Testis (tissue), 3 donors: ENCODE data around the gene RNF40. TPM values are rescaled to one million over a fixed set of nuclear protein-coding genes. Genes with fewer than 3 reads are reported as not detected.

Experiments used
- DNase-seq: peaks from one replicate; pipeline ENCODE4 v3.0.0-alpha.2; 2019
- H3K27ac ChIP-seq, 2 donors: fragments of 200-600 bp; sonication (generic); one replicate each; pipeline ENCODE4 v1.5.1; 2019
- H3K27me3 ChIP-seq: fragments of 200-600 bp; sonication (generic); one replicate; pipeline ENCODE4 v1.5.1; 2019
- H3K36me3 ChIP-seq: fragments of 200-600 bp; sonication (generic); one replicate; pipeline ENCODE4 v1.5.1; 2017; ENCODE audit warnings: low read depth; ENCODE audit errors: missing control alignments
- H3K4me1 ChIP-seq: fragments of 200-600 bp; sonication (generic); one replicate; pipeline ENCODE4 v1.5.1; 2019
- H3K4me3 ChIP-seq, 2 donors: fragments of 200-600 bp; sonication (generic); one replicate each; pipeline ENCODE4 v1.5.1; 2017 to 2019
- H3K9me3 ChIP-seq: fragments of 200-600 bp; sonication (generic); one replicate; pipeline ENCODE4 v1.5.1; 2017
- CTCF ChIP-seq, 3 experiments: fragments of 450-650 bp in 2 of 3; fragments of 200-600 bp in 1 of 3; sonication (generic) in 1 of 3; IDR thresholded peaks; one replicate each; pipeline ENCODE4 v1.5.1; 2016 to 2019; ENCODE audit warnings: antibody characterized with exemption in 3 of 3, mild to moderate bottlenecking in 2 of 3, moderate library complexity in 1 of 3
- POLR2A ChIP-seq: fragments of 450-650 bp; IDR thresholded peaks from one replicate; pipeline ENCODE4 v1.6.1; 2017; ENCODE audit warnings: antibody characterized with exemption, mild to moderate bottlenecking, moderate library complexity
- WGBS, 2 donors: methylation state at CpG; one replicate each; pipeline ENCODE4 v1.1.5; 2018; 5-methylcytosine and 5-hydroxymethylcytosine counted together
- intact Hi-C: fragments of 100-400 bp; cut with DNase I; formaldehyde crosslinking; loops from one replicate; pipeline ENCODE4 v1.15.1; 2023; ENCODE audit warnings: low total_unique reads
- polyA plus RNA-seq: library from polyadenylated mRNA; stranded (reverse); fragments of 350-450 nt; fragmentation: Illumina TruSeq; extraction: RNeasy Lipid Tissue Mini Kit (QIAGEN cat#74804); gene quantifications from one replicate; pipeline ENCODE4 v1.2.3, GENCODE V29; 2014; ENCODE audit warnings: low read depth, low replicate concordance; ENCODE audit not compliant: insufficient read depth
- total RNA-seq, 2 donors: library from RNA; depleted of rRNA; stranded (reverse); fragments of >200 nt; gene quantifications; one replicate each; pipeline ENCODE4 v1.2.3, GENCODE V29; 2016

Gene RNF40
- total and polyA plus RNA-seq, 3 donors from 2014 or later, result 143 to 219 (median 162) TPM

GRCh38 chr16:30787613-30788378 is 25.7 kb downstream of the RNF40 start:
- Histone ChIP-seq H3K36me3 (no peaks in the 10 kb centered on the region), H3K27ac (peak overlapping the region; percentile 77 to 80), H3K4me1 (peaks cover 17% of the 10 kb centered on the region), H3K9me3 (no peaks in the 10 kb centered on the region), H3K4me3 (peak overlapping the region; percentile 93 to 96), H3K27me3 (no peaks in the 10 kb centered on the region)
- 28 to 35% methylated on average over 11 of the region's 11 CpGs for WGBS, 2 donors
- DNase-seq, result no peak
- intact Hi-C loops, result no loop called here
- TF ChIP-seq CTCF (IDR thresholded peaks at IDR 0.05) (no peak), POLR2A (no peak)

DNA sequence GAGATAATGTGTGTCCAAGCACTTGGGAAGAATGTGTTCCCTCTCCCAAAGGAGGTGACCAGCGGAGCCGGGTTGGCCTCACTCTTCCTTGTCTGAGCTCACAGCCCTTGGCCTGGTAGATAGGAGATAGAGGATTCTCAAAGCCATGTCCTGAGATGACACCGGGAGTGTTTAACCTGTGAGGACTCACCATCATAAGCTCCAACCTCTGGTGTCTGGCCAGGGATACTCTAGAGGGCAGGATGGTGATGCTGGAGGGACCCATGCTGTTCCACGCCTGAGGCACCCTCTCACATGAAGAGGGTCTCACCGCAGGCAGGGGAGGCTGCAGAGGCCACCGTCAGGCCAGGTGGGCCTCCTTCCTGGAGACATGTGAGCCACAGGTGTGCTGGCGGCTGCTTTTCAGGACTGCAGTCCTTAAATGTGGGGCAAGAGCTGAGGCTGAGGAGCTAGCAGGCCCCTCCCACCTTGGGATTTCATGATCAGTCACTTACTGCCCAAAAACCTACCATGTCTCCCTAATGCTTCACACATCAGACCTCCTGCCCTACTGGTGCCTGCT is 31.5 kb downstream of the RNF40 start:
- Histone ChIP-seq H3K27me3 (no peaks in the 10 kb centered on the region), H3K27ac (no peak overlapping the region), H3K4me1 (no peaks in the 10 kb centered on the region), H3K9me3 (no peaks in the 10 kb centered on the region), H3K36me3 (no peaks in the 10 kb centered on the region), H3K4me3 (no peak overlapping the region)
- no peak for DNase-seq
- 76 to 83% methylated on average over 6 to 7 of the region's 7 CpGs for WGBS, 2 donors
- intact Hi-C loops, result no loop called here
- TF ChIP-seq POLR2A (no peak), CTCF (IDR thresholded peaks at IDR 0.05) (no peak)

DNA sequence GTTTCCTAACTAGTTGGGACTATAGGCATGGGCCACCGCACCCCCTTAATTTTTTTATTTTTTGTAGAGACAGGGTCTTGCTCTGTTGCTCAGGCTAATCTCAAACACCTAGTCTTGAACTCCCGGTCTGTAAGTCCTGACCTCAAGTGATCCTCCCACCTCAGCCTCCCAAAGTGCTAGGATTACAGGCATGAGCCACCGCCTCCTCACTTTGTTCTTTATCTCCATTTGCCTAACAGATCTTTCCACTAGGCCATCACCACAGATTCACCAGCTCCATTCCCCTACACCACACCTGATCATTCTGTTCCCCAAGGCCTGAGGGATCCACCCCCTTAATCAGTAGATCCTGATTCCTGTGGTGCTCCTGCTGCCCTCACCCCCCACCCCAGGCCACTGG is 32.5 kb downstream of the RNF40 start:
- TF ChIP-seq POLR2A (no peak), CTCF (IDR thresholded peaks at IDR 0.05) (no peak)
- H3K4me3 ChIP-seq, result no peak overlapping the region
- H3K36me3 ChIP-seq, result no peaks in the 10 kb centered on the region
- DNase-seq, result no peak
- H3K9me3 ChIP-seq, result no peaks in the 10 kb centered on the region
- 88 to 92% methylated on average over 3 of the region's 3 CpGs for WGBS, 2 donors
- intact Hi-C loops, result no loop called here
- H3K27ac ChIP-seq, result no peak overlapping the region
- H3K27me3 ChIP-seq, result no peaks in the 10 kb centered on the region
- H3K4me1 ChIP-seq, result no peaks in the 10 kb centered on the region

DNA sequence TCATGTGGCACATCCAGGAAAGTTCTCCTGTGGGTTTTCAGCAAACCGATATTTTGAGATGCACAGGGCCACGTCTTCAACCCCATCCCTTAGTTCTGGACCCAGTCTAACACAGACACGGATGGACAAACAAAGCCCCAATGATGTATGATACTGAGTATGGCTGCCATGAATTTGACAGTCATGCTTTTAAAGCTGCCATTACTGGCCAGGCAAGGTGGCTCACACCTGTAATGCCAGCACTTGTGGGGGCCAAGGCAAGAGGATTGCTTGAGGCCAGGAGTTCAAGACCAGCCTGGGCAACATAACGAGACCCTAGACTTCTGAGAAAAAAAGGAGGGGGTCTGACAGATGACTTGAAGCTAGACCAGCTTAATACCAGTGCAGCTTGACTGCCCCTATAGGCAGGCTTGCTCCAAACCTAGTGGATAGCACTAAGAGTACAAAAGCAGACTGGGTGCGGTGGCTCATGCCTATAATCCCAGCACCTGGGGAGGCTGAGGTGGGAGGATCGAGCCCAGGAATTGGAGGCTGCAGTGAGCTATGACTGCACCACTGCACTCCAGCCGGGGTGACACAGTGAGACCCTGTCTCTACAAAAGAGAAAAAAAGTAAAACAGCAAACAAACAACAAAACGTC is 35.7 kb downstream of the RNF40 start:
- Histone ChIP-seq H3K9me3 (no peaks in the 10 kb centered on the region), H3K36me3 (no peaks in the 10 kb centered on the region), H3K4me3 (no peak overlapping the region), H3K27ac (no peak overlapping the region), H3K4me1 (no peaks in the 10 kb centered on the region), H3K27me3 (no peaks in the 10 kb centered on the region)
- 82 to 85% methylated on average over 8 of the region's 8 CpGs for WGBS, 2 donors
- no peak for DNase-seq
- TF ChIP-seq CTCF (IDR thresholded peaks at IDR 0.05) (no peak), POLR2A (no peak)
- intact Hi-C loops, result no loop called here
